ENCODE data around the gene ASB15. TPM values are rescaled to one million over a fixed set of nuclear protein-coding genes. Genes with fewer than 3 reads are reported as not detected.

The ASB15 gene
- total and polyA plus RNA-seq, 8 donors: not detected

GRCh38 chr7:123580406-123581161 lies 21.0 kb upstream of the ASB15 start:
- no peaks in the 10 kb centered on the region for H3K9me3 ChIP-seq
- H3K36me3 ChIP-seq: no peaks in the 10 kb centered on the region
- H3K4me1 ChIP-seq: peaks cover 0 to 4% (median 2%) of the 10 kb centered on the region in 4 donors
- TF ChIP-seq POLR2AphosphoS5 (IDR thresholded peaks at IDR 0.05) (no peak), CTCF (IDR thresholded peaks at IDR 0.05) (peak in 4 of 7 experiments; percentile 34 to 50 (median 36))
- peak in 1 of 2 donors; percentile 66 for DNase-seq
- 21 to 27% (median 24%) methylated on average over 8 of the region's 8 CpGs for WGBS, 5 donors
- H3K27ac ChIP-seq: no peak overlapping the region
- intact Hi-C loops (cut with DNase I; ENCODE audit: low total_unique reads): no loop called here
- H3K4me3 ChIP-seq: no peak overlapping the region
- peaks cover 0 to 9% (median 0%) of the 10 kb centered on the region in 3 donors for H3K27me3 ChIP-seq

GRCh38 chr7:123581162-123581459 lies 20.5 kb upstream of the ASB15 start:
- DNase-seq: no peak
- WGBS, 5 donors: 13 to 32% (median 26%) methylated on average over 2 of the region's 2 CpGs
- no peak overlapping the region for H3K27ac ChIP-seq

GRCh38 chr7:123583821-123584220 lies 17.8 kb upstream of the ASB15 start:
- Histone ChIP-seq H3K4me1 (peaks cover 0 to 4% (median 2%) of the 10 kb centered on the region in 4 donors), H3K27me3 (peaks cover 0 to 9% (median 0%) of the 10 kb centered on the region in 3 donors), H3K9me3 (no peaks in the 10 kb centered on the region), H3K4me3 (no peak overlapping the region), H3K36me3 (no peaks in the 10 kb centered on the region), H3K27ac (no peak overlapping the region)
- WGBS, 5 donors: 85 to 91% (median 86%) methylated on average over 4 of the region's 4 CpGs
- intact Hi-C loops (cut with DNase I; ENCODE audit: low total_unique reads): no loop called here
- TF ChIP-seq EP300 (IDR thresholded peaks at IDR 0.05): no peak
- no peak for TF ChIP-seq CTCF (IDR thresholded peaks at IDR 0.05)
- no peak for TF ChIP-seq POLR2A (IDR thresholded peaks at IDR 0.05)
- TF ChIP-seq POLR2AphosphoS5 (IDR thresholded peaks at IDR 0.05): no peak
- DNase-seq: no peak

More at GRCh38 chr7:123581162-123581459, 20.5 kb upstream of the ASB15 start:
- no peak overlapping the region for H3K4me3 ChIP-seq
- peaks cover 0 to 4% (median 2%) of the 10 kb centered on the region in 4 donors for H3K4me1 ChIP-seq
- intact Hi-C loops (cut with DNase I; ENCODE audit: low total_unique reads): no loop called here
- no peaks in the 10 kb centered on the region for H3K9me3 ChIP-seq
- H3K36me3 ChIP-seq: no peaks in the 10 kb centered on the region
- TF ChIP-seq EP300 (IDR thresholded peaks at IDR 0.05) (no peak), POLR2A (IDR thresholded peaks at IDR 0.05) (no peak), POLR2AphosphoS5 (IDR thresholded peaks at IDR 0.05) (no peak), CTCF (IDR thresholded peaks at IDR 0.05) (no peak)
- H3K27me3 ChIP-seq: peaks cover 0 to 9% (median 0%) of the 10 kb centered on the region in 3 donors

DNA sequence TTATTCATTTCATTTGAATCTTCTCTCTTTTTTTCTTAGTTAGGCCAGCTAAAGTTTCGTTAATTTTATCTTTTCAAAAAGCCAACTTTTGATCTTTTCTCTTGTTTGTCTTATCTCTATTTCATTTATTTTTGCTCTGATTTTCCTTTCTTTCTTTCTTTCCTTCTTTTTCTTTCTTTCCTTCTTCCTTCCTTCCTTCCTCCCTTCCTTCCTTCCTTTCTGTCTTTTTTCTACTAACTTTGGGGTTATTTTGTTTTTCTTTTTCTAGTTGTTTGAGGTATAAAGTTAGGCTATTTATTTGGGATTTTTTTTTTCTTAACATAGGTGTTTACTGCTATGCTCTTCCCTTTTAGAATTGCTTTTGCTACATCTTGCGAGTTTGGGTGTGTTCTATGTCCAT lies 13.2 kb upstream of the ASB15 start:
- no peak overlapping the region for H3K4me3 ChIP-seq
- H3K27me3 ChIP-seq: no peaks in the 10 kb centered on the region
- no peaks in the 10 kb centered on the region for H3K9me3 ChIP-seq
- no peaks in the 10 kb centered on the region for H3K36me3 ChIP-seq
- intact Hi-C loops (cut with DNase I; ENCODE audit: low total_unique reads): no loop called here
- no peak for DNase-seq
- no peak overlapping the region for H3K27ac ChIP-seq
- H3K4me1 ChIP-seq: no peaks in the 10 kb centered on the region
- 75 to 87% (median 84%) methylated on average over 2 of the region's 2 CpGs for WGBS, 5 donors
- TF ChIP-seq POLR2A (IDR thresholded peaks at IDR 0.05): no peak
- TF ChIP-seq EP300 (IDR thresholded peaks at IDR 0.05): no peak
- no peak for TF ChIP-seq CTCF (IDR thresholded peaks at IDR 0.05)
- no peak for TF ChIP-seq POLR2AphosphoS5 (IDR thresholded peaks at IDR 0.05)

All from stomach (tissue), 9 donors.